HG02938 (cell line): ENCODE measurements around the gene MAOB.

Experiments used
- ATAC-seq: cut with Tn5 transposase; IDR thresholded peaks from one replicate; pipeline ENCODE4 v1.9.1; 2021; ENCODE audit warnings: mild to moderate bottlenecking, moderate library complexity; ENCODE audit not compliant: unreplicated experiment

MAOB gene

DNA sequence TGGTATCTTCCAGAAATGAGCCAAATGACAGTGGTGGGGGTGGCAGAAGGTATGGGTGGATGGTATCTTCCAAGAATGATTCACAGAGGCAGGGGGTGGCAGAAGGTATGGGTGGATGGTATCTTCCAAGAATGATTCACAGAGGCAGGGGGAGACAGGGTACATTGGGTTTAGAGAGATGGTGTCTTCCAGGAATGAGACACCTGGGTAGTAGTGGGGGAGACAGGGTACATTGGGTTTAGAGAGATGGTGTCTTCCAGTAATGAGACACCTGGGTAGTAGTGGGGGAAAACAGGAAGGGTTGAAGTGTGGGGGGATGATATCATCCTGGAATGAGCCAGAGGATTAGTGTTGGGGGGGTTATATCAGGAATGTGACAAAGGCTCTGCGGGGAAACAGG, 164.2 kb downstream of the MAOB start:
- ATAC-seq: no peak

DNA sequence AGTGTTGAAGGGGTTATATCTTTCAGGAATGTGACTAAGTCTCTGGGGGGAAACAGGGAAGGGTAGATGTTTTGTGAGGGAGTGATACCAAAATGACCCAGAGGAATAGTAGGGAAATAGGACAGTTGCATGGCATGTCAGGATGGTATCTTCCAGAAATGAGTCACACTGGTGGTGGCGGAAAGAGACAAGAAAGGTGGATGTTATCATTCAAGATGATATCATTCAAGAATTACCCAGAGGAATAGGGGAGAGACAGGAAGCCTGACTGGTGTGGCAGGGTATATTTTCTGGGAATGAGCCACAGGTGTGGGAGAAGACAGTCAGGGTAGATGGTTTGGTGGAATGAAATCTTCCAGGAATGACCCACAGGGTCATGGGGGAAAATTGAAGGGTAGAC, 165.1 kb downstream of the MAOB start:
- no peak for ATAC-seq

DNA sequence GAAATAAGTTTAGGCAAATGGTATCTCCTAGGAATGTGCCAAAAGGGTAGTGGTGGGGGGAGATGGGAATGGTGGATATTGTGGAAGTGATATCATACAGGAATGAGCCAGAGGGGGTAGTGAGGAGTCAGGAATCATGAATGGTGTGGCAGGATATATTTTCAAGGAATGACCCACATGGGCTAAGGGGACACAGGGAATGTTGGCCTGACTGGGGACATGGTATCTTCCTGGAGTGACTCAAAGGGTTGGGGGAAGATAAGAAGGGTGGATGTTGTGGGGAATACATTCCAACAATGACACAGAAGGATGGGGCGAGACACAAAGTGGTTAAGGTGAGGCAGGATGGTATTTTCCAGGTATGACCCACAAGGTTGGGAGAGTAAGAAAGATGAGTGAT, 165.6 kb downstream of the MAOB start:
- ATAC-seq: no peak
